TTC549 (cell line): ENCODE data around the gene DNAJA4.

Source experiments
- FAIRE-seq: peaks from 2 replicates; lab custom pipeline; 2012; peaks lifted over from hg19 to GRCh38; lab: Jason Lieb, UNC

Gene DNAJA4

GRCh38 chr15:78316283-78317083 lies 52.1 kb downstream of the DNAJA4 start:
- FAIRE-seq: no peak

GRCh38 chr15:78317145-78317836 lies 52.9 kb downstream of the DNAJA4 start:
- no peak for FAIRE-seq

- FAIRE-seq: no peak
Measured at GRCh38 chr15:78319588-78319987, 55.2 kb downstream of the DNAJA4 start.

GRCh38 chr15:78320183-78320582 lies 55.8 kb downstream of the DNAJA4 start:
- no peak for FAIRE-seq

GRCh38 chr15:78321041-78321570 lies 56.7 kb downstream of the DNAJA4 start:
- no peak for FAIRE-seq

GRCh38 chr15:78321786-78322185 lies 57.4 kb downstream of the DNAJA4 start:
- no peak for FAIRE-seq

- no peak for FAIRE-seq
Measured at GRCh38 chr15:78322243-78322642, 57.9 kb downstream of the DNAJA4 start.

GRCh38 chr15:78322724-78323521 lies 58.6 kb downstream of the DNAJA4 start:
- no peak for FAIRE-seq

- no peak for FAIRE-seq
Measured at GRCh38 chr15:78323693-78324092, 59.3 kb downstream of the DNAJA4 start.

GRCh38 chr15:78324144-78324543 lies 59.8 kb downstream of the DNAJA4 start:
- no peak for FAIRE-seq

- no peak for FAIRE-seq
Measured at GRCh38 chr15:78325092-78325843, 60.9 kb downstream of the DNAJA4 start.

GRCh38 chr15:78327466-78327865 lies 63.1 kb downstream of the DNAJA4 start:
- FAIRE-seq: no peak

GRCh38 chr15:78329625-78330024 lies 65.3 kb downstream of the DNAJA4 start:
- FAIRE-seq: no peak
